ENCODE results near the gene RGSL1.
"Not testable (repeated sequence)": the region's sequence is repeated elsewhere in the genome, so short reads cannot be mapped to it uniquely, and the experiment has no call there.

RGSL1 gene

GRCh38 chr1:182478238-182478637 lies 28.3 kb downstream of the RGSL1 start:
- H3K4me3 Mint-ChIP-seq: no peak overlapping the region
- H3K4me1 Mint-ChIP-seq (ENCODE audit: low read depth): no peaks in the 10 kb centered on the region
- peaks cover 6% of the 10 kb centered on the region for H3K27me3 Mint-ChIP-seq
- peaks cover 17% of the 10 kb centered on the region for H3K9me3 Mint-ChIP-seq (ENCODE audit: low read depth)
- H3K36me3 Mint-ChIP-seq: no peaks in the 10 kb centered on the region
- H3K27ac Mint-ChIP-seq: no peak overlapping the region

- H3K4me3 Mint-ChIP-seq: no peak overlapping the region
- H3K27me3 Mint-ChIP-seq: peaks cover 10% of the 10 kb centered on the region
These were observed 34.1 kb downstream of the RGSL1 start for GRCh38 chr1:182484067-182484466.

GRCh38 chr1:182484531-182485257 lies 34.7 kb downstream of the RGSL1 start:
- no peaks in the 10 kb centered on the region for H3K36me3 Mint-ChIP-seq

More at GRCh38 chr1:182484067-182484466, 34.1 kb downstream of the RGSL1 start:
- no peak overlapping the region for H3K27ac Mint-ChIP-seq
- H3K4me1 Mint-ChIP-seq (ENCODE audit: low read depth): no peaks in the 10 kb centered on the region
- H3K9me3 Mint-ChIP-seq (ENCODE audit: low read depth): peaks cover 4% of the 10 kb centered on the region
- no peaks in the 10 kb centered on the region for H3K36me3 Mint-ChIP-seq

GRCh38 chr1:182485861-182486260 lies 35.9 kb downstream of the RGSL1 start:
- H3K4me3 Mint-ChIP-seq: no peak overlapping the region
- H3K36me3 Mint-ChIP-seq: no peaks in the 10 kb centered on the region
- peaks cover 9% of the 10 kb centered on the region for H3K27me3 Mint-ChIP-seq
- no peak overlapping the region for H3K27ac Mint-ChIP-seq
- no peaks in the 10 kb centered on the region for H3K9me3 Mint-ChIP-seq (ENCODE audit: low read depth)
- no peaks in the 10 kb centered on the region for H3K4me1 Mint-ChIP-seq (ENCODE audit: low read depth)

More at GRCh38 chr1:182484531-182485257, 34.7 kb downstream of the RGSL1 start:
- H3K9me3 Mint-ChIP-seq (ENCODE audit: low read depth): peaks cover 3% of the 10 kb centered on the region
- no peaks in the 10 kb centered on the region for H3K4me1 Mint-ChIP-seq (ENCODE audit: low read depth)
- H3K27ac Mint-ChIP-seq: no peak overlapping the region
- H3K27me3 Mint-ChIP-seq: peaks cover 12% of the 10 kb centered on the region
- no peak overlapping the region for H3K4me3 Mint-ChIP-seq

- H3K27me3 Mint-ChIP-seq: peaks cover 11% of the 10 kb centered on the region
- no peak overlapping the region for H3K27ac Mint-ChIP-seq
- H3K4me1 Mint-ChIP-seq (ENCODE audit: low read depth): no peaks in the 10 kb centered on the region
- no peaks in the 10 kb centered on the region for H3K9me3 Mint-ChIP-seq (ENCODE audit: low read depth)
- no peaks in the 10 kb centered on the region for H3K36me3 Mint-ChIP-seq
- H3K4me3 Mint-ChIP-seq: no peak overlapping the region
These were observed 38.9 kb downstream of the RGSL1 start for GRCh38 chr1:182488803-182489202.

GRCh38 chr1:182493063-182493462 lies 43.1 kb downstream of the RGSL1 start:
- no peaks in the 10 kb centered on the region for H3K9me3 Mint-ChIP-seq (ENCODE audit: low read depth)
- H3K4me3 Mint-ChIP-seq: no peak overlapping the region
- no peaks in the 10 kb centered on the region for H3K36me3 Mint-ChIP-seq
- H3K4me1 Mint-ChIP-seq (ENCODE audit: low read depth): no peaks in the 10 kb centered on the region
- H3K27ac Mint-ChIP-seq: no peak overlapping the region
- H3K27me3 Mint-ChIP-seq: peaks cover 8% of the 10 kb centered on the region

- Mint-ChIP-seq H3K27me3 (peaks cover 5% of the 10 kb centered on the region), H3K4me1 (ENCODE audit: low read depth) (no peaks in the 10 kb centered on the region), H3K27ac (no peak overlapping the region), H3K36me3 (no peaks in the 10 kb centered on the region), H3K9me3 (ENCODE audit: low read depth) (no peaks in the 10 kb centered on the region), H3K4me3 (no peak overlapping the region)
These were observed 45.1 kb downstream of the RGSL1 start for GRCh38 chr1:182495002-182495401.

GRCh38 chr1:182495693-182496092 lies 45.7 kb downstream of the RGSL1 start:
- Mint-ChIP-seq H3K9me3 (ENCODE audit: low read depth) (no peaks in the 10 kb centered on the region), H3K27me3 (peaks cover 5% of the 10 kb centered on the region), H3K4me3 (no peak overlapping the region), H3K4me1 (ENCODE audit: low read depth) (no peaks in the 10 kb centered on the region), H3K36me3 (no peaks in the 10 kb centered on the region), H3K27ac (no peak overlapping the region)

- Mint-ChIP-seq H3K9me3 (ENCODE audit: low read depth) (peaks cover 10% of the 10 kb centered on the region), H3K27me3 (peaks cover 9% of the 10 kb centered on the region), H3K4me3 (no peak overlapping the region), H3K36me3 (peaks cover 2% of the 10 kb centered on the region), H3K4me1 (ENCODE audit: low read depth) (no peaks in the 10 kb centered on the region), H3K27ac (no peak overlapping the region)
These were observed 57.7 kb downstream of the RGSL1 start for GRCh38 chr1:182507685-182508084.

- Mint-ChIP-seq H3K9me3 (ENCODE audit: low read depth) (peaks cover 17% of the 10 kb centered on the region), H3K27me3 (peaks cover 15% of the 10 kb centered on the region), H3K4me3 (no peak overlapping the region), H3K36me3 (peaks cover 2% of the 10 kb centered on the region), H3K4me1 (ENCODE audit: low read depth) (no peaks in the 10 kb centered on the region), H3K27ac (no peak overlapping the region)
These were observed 65.6 kb downstream of the RGSL1 start for GRCh38 chr1:182515556-182515955.

- Mint-ChIP-seq H3K36me3 (peaks cover 3% of the 10 kb centered on the region), H3K27ac (no peak overlapping the region), H3K9me3 (ENCODE audit: low read depth) (peaks cover 34% of the 10 kb centered on the region), H3K27me3 (peaks cover 19% of the 10 kb centered on the region), H3K4me3 (no peak overlapping the region), H3K4me1 (ENCODE audit: low read depth) (no peaks in the 10 kb centered on the region)
These were observed 70.8 kb downstream of the RGSL1 start for GRCh38 chr1:182520736-182521135.

GRCh38 chr1:182525342-182525741 lies 75.4 kb downstream of the RGSL1 start:
- Mint-ChIP-seq H3K27me3 (peaks cover 27% of the 10 kb centered on the region), H3K4me1 (ENCODE audit: low read depth) (no peaks in the 10 kb centered on the region), H3K9me3 (ENCODE audit: low read depth) (peaks cover 29% of the 10 kb centered on the region), H3K4me3 (no peak overlapping the region), H3K27ac (no peak overlapping the region), H3K36me3 (peaks cover 8% of the 10 kb centered on the region)

- H3K4me1 Mint-ChIP-seq (ENCODE audit: low read depth): no peaks in the 10 kb centered on the region
- no peak overlapping the region for H3K27ac Mint-ChIP-seq
- no peak overlapping the region for H3K4me3 Mint-ChIP-seq
- H3K27me3 Mint-ChIP-seq: peaks cover 18% of the 10 kb centered on the region
- H3K9me3 Mint-ChIP-seq (ENCODE audit: low read depth): peaks cover 29% of the 10 kb centered on the region
- peaks cover 8% of the 10 kb centered on the region for H3K36me3 Mint-ChIP-seq
These were observed 77.7 kb downstream of the RGSL1 start for GRCh38 chr1:182527680-182528079.

GRCh38 chr1:182528206-182528605 lies 78.3 kb downstream of the RGSL1 start:
- Mint-ChIP-seq H3K9me3 (ENCODE audit: low read depth) (peaks cover 29% of the 10 kb centered on the region), H3K27me3 (peaks cover 18% of the 10 kb centered on the region)
- H3K4me3 Mint-ChIP-seq; H3K27ac Mint-ChIP-seq; H3K4me1 Mint-ChIP-seq (ENCODE audit: low read depth); H3K36me3 Mint-ChIP-seq: not testable (repeated sequence)

- Mint-ChIP-seq H3K4me3 (no peak overlapping the region), H3K36me3 (no peaks in the 10 kb centered on the region), H3K4me1 (ENCODE audit: low read depth) (no peaks in the 10 kb centered on the region), H3K27ac (no peak overlapping the region), H3K9me3 (ENCODE audit: low read depth) (no peaks in the 10 kb centered on the region), H3K27me3 (peaks cover 8% of the 10 kb centered on the region)
These were observed 84.0 kb downstream of the RGSL1 start for GRCh38 chr1:182533896-182534295.

GRCh38 chr1:182549346-182549745 lies 99.4 kb downstream of the RGSL1 start:
- H3K4me3 Mint-ChIP-seq: no peak overlapping the region
- H3K27me3 Mint-ChIP-seq: peaks cover 20% of the 10 kb centered on the region
- no peaks in the 10 kb centered on the region for H3K4me1 Mint-ChIP-seq (ENCODE audit: low read depth)
- no peak overlapping the region for H3K27ac Mint-ChIP-seq
- peaks cover 6% of the 10 kb centered on the region for H3K9me3 Mint-ChIP-seq (ENCODE audit: low read depth)
- peaks cover 8% of the 10 kb centered on the region for H3K36me3 Mint-ChIP-seq
